CD14-positive monocyte (primary cell): ENCODE measurements around the gene RAP2C. TPM values are rescaled to one million over a fixed set of nuclear protein-coding genes. Genes with fewer than 3 reads are reported as not detected.

Experiments used
- DNase-seq, 3 donors: peaks; one replicate each; pipeline ENCODE4 v3.0.0-alpha.2; 2011 to 2022
- H2AFZ ChIP-seq: 2 replicates; pipeline ENCODE4 v1.6.0; 2012; ENCODE audit warnings: mild to moderate bottlenecking, low read depth, low read length, inconsistent platforms; ENCODE audit not compliant: insufficient read depth, poor library complexity, severe bottlenecking
- H3K27ac ChIP-seq, 2 donors: 1 replicate in 1 of 2; 2 replicates in 1 of 2; pipeline ENCODE4 v1.5.1; 2012 to 2013; ENCODE audit warnings: low read length in 2 of 2, control low read depth in 1 of 2, inconsistent platforms in 1 of 2, low read depth in 1 of 2, mild to moderate bottlenecking in 1 of 2
- H3K27me3 ChIP-seq, 2 donors: one replicate each; pipeline versions ENCODE4 v1.6.0 to v1.6.1; 2011 to 2013; ENCODE audit warnings: low read length in 2 of 2; ENCODE audit not compliant: control insufficient read depth in 2 of 2, insufficient read depth in 2 of 2
- H3K36me3 ChIP-seq, 2 donors: replicated peaks in 1 of 2; 1 replicate in 1 of 2; 2 replicates in 1 of 2; pipeline versions ENCODE4 v1.5.1 to v1.6.1; 2012 to 2013; ENCODE audit warnings: low read length in 2 of 2, control low read depth in 1 of 2, inconsistent platforms in 1 of 2, mild to moderate bottlenecking in 1 of 2; ENCODE audit not compliant: insufficient read depth in 2 of 2, control insufficient read depth in 1 of 2
- H3K4me1 ChIP-seq, 2 donors: 1 replicate in 1 of 2; 2 replicates in 1 of 2; pipeline versions ENCODE4 v1.5.1 to v1.6.1; 2012 to 2013; ENCODE audit warnings: low read length in 2 of 2, control low read depth in 1 of 2, inconsistent platforms in 1 of 2, mild to moderate bottlenecking in 1 of 2, moderate library complexity in 1 of 2; ENCODE audit not compliant: insufficient read depth in 2 of 2, control insufficient read depth in 1 of 2
- H3K4me2 ChIP-seq: replicated peaks from 2 replicates; pipeline ENCODE3; 2012; ENCODE audit warnings: low read length, moderate library complexity, mild to moderate bottlenecking; ENCODE audit not compliant: poor library complexity, severe bottlenecking; ENCODE audit errors: extremely low read depth
- H3K4me3 ChIP-seq, 3 experiments: fragments of 200-600 bp in 1 of 3; sonication (generic) in 1 of 3; replicated peaks in 1 of 3; 1 replicate in 2 of 3; 2 replicates in 1 of 3; pipeline ENCODE4 v1.5.1; 2011 to 2013; ENCODE audit warnings: low read length in 3 of 3, mild to moderate bottlenecking in 3 of 3, control low read depth in 2 of 3, low read depth in 2 of 3, inconsistent platforms in 1 of 3, moderate library complexity in 1 of 3
- H3K79me2 ChIP-seq: 2 replicates; pipeline ENCODE4 v1.6.0; 2012; ENCODE audit warnings: mild to moderate bottlenecking, control low read depth, inconsistent platforms, low read length, moderate library complexity; ENCODE audit not compliant: insufficient read depth
- H3K9ac ChIP-seq: 2 replicates; pipeline ENCODE4 v1.6.0; 2017; ENCODE audit warnings: low read length, mild to moderate bottlenecking; ENCODE audit not compliant: insufficient read depth, poor library complexity, severe bottlenecking
- H3K9me3 ChIP-seq, 2 donors: replicated peaks in 1 of 2; 1 replicate in 1 of 2; 2 replicates in 1 of 2; pipeline versions ENCODE4 v1.5.1 to v1.6.1; 2012 to 2013; ENCODE audit warnings: low read length in 2 of 2, control low read depth in 1 of 2; ENCODE audit not compliant: control insufficient read depth in 1 of 2, insufficient read depth in 1 of 2
- H4K20me1 ChIP-seq: 2 replicates; pipeline ENCODE4 v1.6.0; 2012; ENCODE audit warnings: mild to moderate bottlenecking, low read length, control low read depth, moderate library complexity; ENCODE audit not compliant: insufficient read depth
- H3K27ac Mint-ChIP-seq, 7 donors: one replicate each; pipeline ENCODE4 v1.8.0; 2020; ENCODE audit warnings: mild to moderate bottlenecking in 7 of 7, mixed read lengths in 7 of 7, moderate library complexity in 6 of 7, inconsistent platforms in 2 of 7
- H3K27me3 Mint-ChIP-seq, 3 donors: one replicate each; pipeline ENCODE4 v1.8.0; 2021 to 2022; ENCODE audit warnings: low read depth in 3 of 3, mild to moderate bottlenecking in 3 of 3, mixed read lengths in 3 of 3, moderate library complexity in 3 of 3, inconsistent platforms in 1 of 3
- H3K36me3 Mint-ChIP-seq, 2 donors: one replicate each; pipeline ENCODE4 v1.8.0; 2020; ENCODE audit warnings: mixed read lengths in 2 of 2, inconsistent platforms in 1 of 2, mild to moderate bottlenecking in 1 of 2
- H3K4me1 Mint-ChIP-seq: one replicate; pipeline ENCODE4 v1.8.0; 2020; ENCODE audit warnings: mild to moderate bottlenecking, mixed read lengths
- H3K4me3 Mint-ChIP-seq, 2 donors: one replicate each; pipeline ENCODE4 v1.8.0; 2020; ENCODE audit warnings: mild to moderate bottlenecking in 2 of 2, mixed read lengths in 2 of 2, moderate library complexity in 1 of 2
- H3K9me3 Mint-ChIP-seq, 7 donors: one replicate each; pipeline ENCODE4 v1.8.0; 2020 to 2022; ENCODE audit warnings: mixed read lengths in 7 of 7, mild to moderate bottlenecking in 6 of 7, moderate library complexity in 6 of 7, inconsistent platforms in 2 of 7
- WGBS: methylation state at CpG from one replicate; pipeline ENCODE4 v1.1.5; 2013; ENCODE audit warnings: missing lambda C conversion rate; ENCODE audit not compliant: insufficient coverage; 5-methylcytosine and 5-hydroxymethylcytosine counted together
- intact Hi-C, 2 donors: fragments of 100-400 bp; cut with micrococcal nuclease; formaldehyde crosslinking; loops; one replicate each; pipeline versions ENCODE4 v1.15.0 to v1.15.1; 2023
- polyA plus RNA-seq, 3 donors: library from polyadenylated mRNA; depleted of rRNA in 1 of 3; unstranded in 2 of 3; stranded (reverse) in 1 of 3; fragments of 300-500 nt in 2 of 3; fragments of >200 nt in 1 of 3; fragmentation: Illumina TruSeq in 2 of 3; gene quantifications; 1 replicate in 2 of 3; 2 replicates in 1 of 3; pipeline ENCODE4 v1.2.3, GENCODE V29; 2012 to 2021
- TF ChIP-seq, protein P1 (sequence below): fragments of 200-600 bp; IDR thresholded peaks from one replicate; pipeline ENCODE4 v1.8.0; 2022; ENCODE audit warnings: antibody characterized with exemption, mild to moderate bottlenecking

RAP2C gene
- polyA plus RNA-seq, 3 donors: 14.7 to 23.2 (median 18.8) TPM

DNA sequence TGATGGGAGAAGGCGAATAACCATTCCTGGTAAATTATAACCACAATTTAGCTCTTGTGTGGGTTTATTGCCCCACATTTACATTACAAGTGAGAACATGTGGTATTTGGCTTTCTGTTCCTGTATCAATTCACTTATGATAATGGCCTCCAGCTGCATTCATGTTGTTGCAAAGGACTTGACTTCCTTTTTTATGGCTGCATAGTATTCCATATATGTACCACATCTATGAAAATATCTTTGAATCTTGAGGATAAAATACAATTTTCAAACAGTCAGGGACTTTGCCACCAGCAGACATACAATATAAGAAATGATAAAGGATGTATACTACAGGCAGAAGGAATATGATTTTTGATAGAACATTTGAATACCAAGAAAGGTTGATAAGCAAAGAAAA lies 27.3 kb downstream of the RAP2C start:
- H3K4me1 ChIP-seq: no peaks in the 10 kb centered on the region
- H3K79me2 ChIP-seq: no peaks in the 10 kb centered on the region
- TF ChIP-seq, protein P1, sequence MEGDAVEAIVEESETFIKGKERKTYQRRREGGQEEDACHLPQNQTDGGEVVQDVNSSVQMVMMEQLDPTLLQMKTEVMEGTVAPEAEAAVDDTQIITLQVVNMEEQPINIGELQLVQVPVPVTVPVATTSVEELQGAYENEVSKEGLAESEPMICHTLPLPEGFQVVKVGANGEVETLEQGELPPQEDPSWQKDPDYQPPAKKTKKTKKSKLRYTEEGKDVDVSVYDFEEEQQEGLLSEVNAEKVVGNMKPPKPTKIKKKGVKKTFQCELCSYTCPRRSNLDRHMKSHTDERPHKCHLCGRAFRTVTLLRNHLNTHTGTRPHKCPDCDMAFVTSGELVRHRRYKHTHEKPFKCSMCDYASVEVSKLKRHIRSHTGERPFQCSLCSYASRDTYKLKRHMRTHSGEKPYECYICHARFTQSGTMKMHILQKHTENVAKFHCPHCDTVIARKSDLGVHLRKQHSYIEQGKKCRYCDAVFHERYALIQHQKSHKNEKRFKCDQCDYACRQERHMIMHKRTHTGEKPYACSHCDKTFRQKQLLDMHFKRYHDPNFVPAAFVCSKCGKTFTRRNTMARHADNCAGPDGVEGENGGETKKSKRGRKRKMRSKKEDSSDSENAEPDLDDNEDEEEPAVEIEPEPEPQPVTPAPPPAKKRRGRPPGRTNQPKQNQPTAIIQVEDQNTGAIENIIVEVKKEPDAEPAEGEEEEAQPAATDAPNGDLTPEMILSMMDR: no peak
- no peak for DNase-seq
- H3K4me3 ChIP-seq: no peak overlapping the region
- Mint-ChIP-seq H3K36me3 (no peaks in the 10 kb centered on the region), H3K27me3 (peaks cover 0 to 7% (median 0%) of the 10 kb centered on the region in 3 donors), H3K4me3 (no peak overlapping the region), H3K4me1 (no peaks in the 10 kb centered on the region), H3K9me3 (peaks cover 3 to 9% (median 6%) of the 10 kb centered on the region in 7 donors), H3K27ac (no peak overlapping the region)
- H2AFZ ChIP-seq: no peak overlapping the region
- H3K9me3 ChIP-seq: peaks cover 6% of the 10 kb centered on the region in 2 donors
- no peaks in the 10 kb centered on the region for H3K36me3 ChIP-seq
- no peak overlapping the region for H3K4me2 ChIP-seq
- H3K27ac ChIP-seq: no peak overlapping the region
- H3K9ac ChIP-seq: no peak overlapping the region
- intact Hi-C loops: no loop called here
- WGBS: no CpG with 5 or more reads among the region's 1 CpG
- no peaks in the 10 kb centered on the region for H4K20me1 ChIP-seq
- H3K27me3 ChIP-seq: no peaks in the 10 kb centered on the region

DNA sequence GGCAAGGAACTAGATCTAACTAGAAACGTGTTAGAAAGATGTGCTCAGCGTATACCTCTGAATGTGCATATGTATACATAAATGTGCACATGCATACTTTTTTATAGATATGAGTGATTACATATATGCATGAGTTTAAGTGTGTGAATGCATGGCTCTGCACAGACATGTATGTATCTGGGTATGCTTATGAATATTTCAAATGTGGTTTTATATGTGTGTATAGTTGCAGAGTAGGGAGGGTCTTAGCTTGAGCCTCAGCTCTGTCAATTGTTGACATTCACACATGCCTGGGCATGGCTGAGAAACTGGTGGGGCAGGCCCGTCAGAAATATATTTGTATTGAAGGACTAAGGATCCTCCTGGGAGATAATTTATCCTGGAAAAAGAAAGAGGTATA lies 31.1 kb downstream of the RAP2C start:
- H3K36me3 Mint-ChIP-seq: no peaks in the 10 kb centered on the region
- intact Hi-C loops: no loop called here
- peak overlapping the region in 1 of 7 donors; percentile 66 for H3K27ac Mint-ChIP-seq

More for the DNA sequence above, 31.1 kb downstream of the RAP2C start:
- Histone ChIP-seq H3K27me3 (no peaks in the 10 kb centered on the region), H3K9ac (no peak overlapping the region), H2AFZ (no peak overlapping the region), H3K36me3 (no peaks in the 10 kb centered on the region), H3K27ac (no peak overlapping the region), H4K20me1 (no peaks in the 10 kb centered on the region), H3K4me1 (no peaks in the 10 kb centered on the region), H3K4me3 (no peak overlapping the region), H3K9me3 (peaks cover 0 to 6% of the 10 kb centered on the region in 2 donors), H3K4me2 (no peak overlapping the region), H3K79me2 (no peaks in the 10 kb centered on the region)
- no peaks in the 10 kb centered on the region for H3K4me1 Mint-ChIP-seq
- TF ChIP-seq, protein P1: no peak
- WGBS: no CpG with 5 or more reads among the region's 3 CpGs
- H3K27me3 Mint-ChIP-seq: peaks cover 0 to 7% (median 0%) of the 10 kb centered on the region in 3 donors
- DNase-seq: no peak
- peaks cover 0 to 4% (median 0%) of the 10 kb centered on the region in 7 donors for H3K9me3 Mint-ChIP-seq
- no peak overlapping the region for H3K4me3 Mint-ChIP-seq
